Pancreas (tissue), 10 donors: ENCODE results near the gene PITHD1. TPM values are rescaled to one million over a fixed set of nuclear protein-coding genes. Genes with fewer than 3 reads are reported as not detected.

Experiments used
- ATAC-seq, 4 donors: fragments of 200-7000 bp; cut with Tn5 transposase; one replicate each; pipeline versions ENCODE4 v1.8.0 to v1.9.1; 2020; ENCODE audit warnings: mild to moderate bottlenecking in 4 of 4, moderate library complexity in 4 of 4
- DNase-seq, 6 donors: peaks; one replicate each; pipeline ENCODE4 v3.0.0-alpha.2; 2020
- FAIRE-seq: peaks from 2 replicates; lab custom pipeline; 2012; peaks lifted over from hg19 to GRCh38; lab: Jason Lieb, UNC
- H3K27ac ChIP-seq, 4 donors: fragments of 200-600 bp; sonication (generic); 1 replicate in 3 of 4; 2 replicates in 1 of 4; pipeline versions ENCODE4 v1.5.0 to v1.8.0; 2020
- H3K27me3 ChIP-seq, 4 donors: fragments of 200-600 bp; one replicate each; pipeline ENCODE4 v1.8.0; 2021
- H3K36me3 ChIP-seq, 3 donors: fragments of 200-600 bp; sonication (generic) in 1 of 3; one replicate each; pipeline versions ENCODE4 v1.5.0 to v1.8.0; 2020 to 2021
- H3K4me1 ChIP-seq, 3 donors: fragments of 200-600 bp; one replicate each; pipeline ENCODE4 v1.8.0; 2021
- H3K4me3 ChIP-seq, 4 donors: fragments of 200-600 bp; sonication (generic) in 2 of 4; one replicate each; pipeline versions ENCODE4 v1.5.0 to v1.8.0; 2020 to 2021
- H3K9me3 ChIP-seq, 4 donors: fragments of 200-600 bp; one replicate each; pipeline ENCODE4 v1.8.0; 2021
- CTCF ChIP-seq, 4 donors: fragments of 200-600 bp; sonication (generic) in 3 of 4; IDR thresholded peaks; one replicate each; pipeline versions ENCODE4 v1.5.0 to v1.8.0; 2021; ENCODE audit warnings: antibody characterized with exemption in 4 of 4
- WGBS, 2 donors: extraction: QIAGEN DNeasy Blood & Tissue Kit; methylation state at CpG; one replicate each; pipeline ENCODE4 v1.1.7; 2013; 5-methylcytosine and 5-hydroxymethylcytosine counted together
- intact Hi-C, 3 donors: fragments of 100-400 bp; cut with DNase I; formaldehyde crosslinking; loops; one replicate each; pipeline versions ENCODE4 v1.11.1 to v1.14.2; 2022
- polyA plus RNA-seq, 2 donors: library from polyadenylated mRNA; stranded (reverse); fragments of 200-250 nt; gene quantifications; one replicate each; pipeline ENCODE4 v1.2.3, GENCODE V29; 2013
- total RNA-seq, 6 donors: library from RNA; stranded (reverse); fragmentation: NEBNext Ultra II Directional in 4 of 6; extraction: Animal tissue kit (Norgen Biotek cat#: 25700) in 4 of 6; gene quantifications; one replicate each; pipeline versions ENCODE4 v1.2.1 to v1.2.4, GENCODE V29; 2021 to 2023
- donor health status: healthy with polysubstance abuse.
- donor health status: DM: no; HTN: no; CAD: no; lungs with moderate emphysema.
- donor health status: DM: no; HTN: no; CAD: no.
- donor health status: control.
- donor health status: control.
- donor health status: Bipolar disorder and iron deficiency.
- donor health status: DM: yes; HTN: yes; CAD: no.
- donor health status: DM: no; HTN: no; CAD: no.
- donor health status: DM: no; HTN: no; CAD: no.
- donor health status: DM: yes; HTN: yes; CAD: no.

Gene PITHD1
- total and polyA plus RNA-seq, 8 donors = 17.3 to 36.8 (median 19.9) TPM

GRCh38 chr1:23741609-23742008 is 36.6 kb upstream of the PITHD1 start:
- ATAC-seq = no peak
- peaks cover 2 to 18% (median 8%) of the 10 kb centered on the region in 3 donors for H3K4me1 ChIP-seq
- no peak for TF ChIP-seq CTCF (IDR thresholded peaks at IDR 0.05)
- H3K27me3 ChIP-seq = no peaks in the 10 kb centered on the region
- no peaks in the 10 kb centered on the region for H3K9me3 ChIP-seq
- DNase-seq = no peak
- H3K27ac ChIP-seq = no peak overlapping the region
- no peaks in the 10 kb centered on the region for H3K36me3 ChIP-seq
- intact Hi-C loops = loop anchor here in 2 of 3 donors (5.0 to 10.0 kb wide), 2 partner anchors 44 to 47 kb away; partner anchors contain the start of gene RPL11 (in 1 of the 2)
- H3K4me3 ChIP-seq = no peak overlapping the region
- FAIRE-seq = no peak
- WGBS, 2 donors = 82 to 90% methylated on average over 5 of the region's 5 CpGs

- WGBS, 2 donors = 9 to 12% methylated on average over 19 to 28 of the region's 28 CpGs
- FAIRE-seq = no peak
- DNase-seq = peak in 3 of 6 donors; percentile 25 to 73 (median 32)
Observed at GRCh38 chr1:23742670-23743286, 35.4 kb upstream of the PITHD1 start.

GRCh38 chr1:23743287-23744152 is 34.7 kb upstream of the PITHD1 start, which contains the start of gene ELOA:
Gene ELOA, plus strand, starts transcription at chr1:23743471. Its CDS starts 33 bp downstream, at chr1:23743504.
- no peak for TF ChIP-seq CTCF (IDR thresholded peaks at IDR 0.05)
- Histone ChIP-seq H3K36me3 (no peaks in the 10 kb centered on the region), H3K4me1 (peaks cover 4 to 29% (median 8%) of the 10 kb centered on the region in 3 donors), H3K4me3 (peak within 1 kb of the TSS; percentile 74 to 98 (median 93)), H3K27ac (peak within 1 kb of the TSS; percentile 77 to 88 (median 84)), H3K27me3 (no peaks in the 10 kb centered on the region), H3K9me3 (no peaks in the 10 kb centered on the region)
- 0% methylated on average over 60 to 119 of the region's 119 CpGs for WGBS, 2 donors
- ATAC-seq (peak; percentile 83 to 91 (median 86)), DNase-seq (peak; percentile 68 to 92 (median 78)), FAIRE-seq (no peak)
- intact Hi-C loops = loop anchor here in 2 of 3 donors (5.0 to 10.0 kb wide), 2 partner anchors 46 to 49 kb away; partner anchors contain the start of gene RPL11 (in 1 of the 2)

More at GRCh38 chr1:23742670-23743286, 35.4 kb upstream of the PITHD1 start:
- Histone ChIP-seq H3K4me3 (peak overlapping the region; percentile 74 to 98 (median 93)), H3K4me1 (peaks cover 4 to 29% (median 8%) of the 10 kb centered on the region in 3 donors), H3K36me3 (no peaks in the 10 kb centered on the region), H3K27me3 (no peaks in the 10 kb centered on the region), H3K27ac (peak overlapping the region; percentile 77 to 88 (median 84)), H3K9me3 (no peaks in the 10 kb centered on the region)
- intact Hi-C loops = loop anchor here in 2 of 3 donors (5.0 to 10.0 kb wide), 2 partner anchors 45 to 48 kb away; partner anchors contain the start of gene RPL11 (in 1 of the 2)
- no peak for TF ChIP-seq CTCF (IDR thresholded peaks at IDR 0.05)
- peak; percentile 3 to 19 (median 6) for ATAC-seq

GRCh38 chr1:23745515-23745914 is 32.7 kb upstream of the PITHD1 start:
- peaks cover 0 to 8% (median 4%) of the 10 kb centered on the region in 3 donors for H3K36me3 ChIP-seq
- no peaks in the 10 kb centered on the region for H3K27me3 ChIP-seq
- no peak for FAIRE-seq
- intact Hi-C loops = loop anchor here in 1 of 3 donors (10.0 kb wide), 1 partner anchor 51 kb away; the partner anchor contains the start of gene RPL11
- H3K27ac ChIP-seq = peak overlapping the region in 1 of 4 donors; percentile 88
- peak overlapping the region in 2 of 4 donors; percentile 95 to 98 for H3K4me3 ChIP-seq
- peaks cover 4 to 29% (median 8%) of the 10 kb centered on the region in 3 donors for H3K4me1 ChIP-seq
- 19 to 26% methylated on average over 1 of the region's 1 CpG for WGBS, 2 donors
- no peaks in the 10 kb centered on the region for H3K9me3 ChIP-seq
- TF ChIP-seq CTCF (IDR thresholded peaks at IDR 0.05) = peak; percentile 13 to 42 (median 20)
- peak; percentile 46 to 77 (median 66) for ATAC-seq
- peak in 3 of 6 donors; percentile 54 to 67 (median 54) for DNase-seq
